KMS-11 (cell line): ENCODE results near the gene SPATA3.

Source experiments
- H2AFZ ChIP-seq: fragments of 200-600 bp; sonication (generic); 2 replicates; pipeline ENCODE4 v1.6.1; 2016; ENCODE audit warnings: antibody characterized with exemption, mixed run types, low read depth
- H3K27ac ChIP-seq: fragments of 200-600 bp; sonication (generic); 2 replicates; pipeline ENCODE4 v1.6.1; 2016; ENCODE audit warnings: mild to moderate bottlenecking, mixed run types
- H3K27me3 ChIP-seq: fragments of 200-600 bp; sonication (generic); 2 replicates; pipeline ENCODE4 v1.6.1; 2017; ENCODE audit warnings: mild to moderate bottlenecking, low read depth, mixed run types, moderate library complexity; ENCODE audit not compliant: insufficient read depth
- H3K36me3 ChIP-seq: fragments of 200-600 bp; sonication (generic); 2 replicates; pipeline ENCODE4 v1.6.1; 2017; ENCODE audit warnings: mild to moderate bottlenecking, mixed run types; ENCODE audit not compliant: insufficient read depth
- H3K4me1 ChIP-seq: fragments of 200-600 bp; sonication (generic); 2 replicates; pipeline ENCODE4 v1.6.1; 2016; ENCODE audit warnings: mild to moderate bottlenecking, low read depth, mixed run types; ENCODE audit not compliant: poor library complexity, severe bottlenecking
- H3K4me2 ChIP-seq: fragments of 200-600 bp; sonication (generic); 2 replicates; pipeline ENCODE4 v1.7.0; 2016; ENCODE audit warnings: mild to moderate bottlenecking, mixed run types
- H3K4me3 ChIP-seq: fragments of 200-600 bp; sonication (generic); IDR thresholded peaks from 2 replicates; pipeline ENCODE4 v1.6.1; 2017; ENCODE audit warnings: low read depth, low read length, mixed read lengths; ENCODE audit not compliant: insufficient read depth
- H3K79me2 ChIP-seq: fragments of 200-600 bp; sonication (generic); 2 replicates; pipeline ENCODE4 v1.6.1; 2016; ENCODE audit warnings: low read depth, mixed run types; ENCODE audit not compliant: insufficient read depth
- H3K9ac ChIP-seq: fragments of 200-600 bp; sonication (generic); 2 replicates; pipeline ENCODE4 v1.6.1; 2016; ENCODE audit warnings: mild to moderate bottlenecking, mixed run types
- H4K20me1 ChIP-seq: fragments of 200-600 bp; sonication (generic); 2 replicates; pipeline ENCODE4 v1.6.1; 2016; ENCODE audit warnings: mild to moderate bottlenecking, mixed run types; ENCODE audit not compliant: insufficient read depth
- CTCF ChIP-seq: fragments of 200-600 bp; sonication (generic); conservative IDR thresholded peaks from 2 replicates; pipeline ENCODE4 v1.6.1; 2017; ENCODE audit warnings: low read depth, mild to moderate bottlenecking, antibody characterized with exemption, low read length, moderate library complexity, mixed read lengths

The SPATA3 gene

GRCh38 chr2:231010201-231010730 is 14.3 kb downstream of the SPATA3 start:
- H3K27ac ChIP-seq: no peak overlapping the region

GRCh38 chr2:231011526-231011925 is 15.6 kb downstream of the SPATA3 start:
- Histone ChIP-seq H3K4me1 (no peaks in the 10 kb centered on the region), H2AFZ (no peak overlapping the region), H4K20me1 (no peaks in the 10 kb centered on the region), H3K36me3 (no peaks in the 10 kb centered on the region), H3K4me3 (no peak overlapping the region), H3K9ac (no peak overlapping the region), H3K27me3 (no peaks in the 10 kb centered on the region; the same call in 1 of the 2 replicates), H3K27ac (no peak overlapping the region), H3K4me2 (no peak overlapping the region), H3K79me2 (no peaks in the 10 kb centered on the region)
- no peak for TF ChIP-seq CTCF

More at GRCh38 chr2:231010201-231010730, 14.3 kb downstream of the SPATA3 start:
- no peak for TF ChIP-seq CTCF
- no peaks in the 10 kb centered on the region for H3K79me2 ChIP-seq
- no peak overlapping the region for H2AFZ ChIP-seq
- H3K36me3 ChIP-seq: no peaks in the 10 kb centered on the region
- H3K4me1 ChIP-seq: no peaks in the 10 kb centered on the region
- no peaks in the 10 kb centered on the region for H4K20me1 ChIP-seq
- no peak overlapping the region for H3K4me3 ChIP-seq
- H3K9ac ChIP-seq: no peak overlapping the region
- no peaks in the 10 kb centered on the region; the same call in 1 of the 2 replicates for H3K27me3 ChIP-seq
- no peak overlapping the region for H3K4me2 ChIP-seq

GRCh38 chr2:231012463-231012862 is 16.5 kb downstream of the SPATA3 start:
- Histone ChIP-seq H3K36me3 (no peaks in the 10 kb centered on the region), H3K27me3 (no peaks in the 10 kb centered on the region; the same call in 1 of the 2 replicates), H3K4me3 (no peak overlapping the region), H3K9ac (no peak overlapping the region), H3K27ac (no peak overlapping the region), H2AFZ (no peak overlapping the region), H3K79me2 (no peaks in the 10 kb centered on the region), H3K4me1 (no peaks in the 10 kb centered on the region), H4K20me1 (no peaks in the 10 kb centered on the region), H3K4me2 (no peak overlapping the region)
- TF ChIP-seq CTCF: no peak

- H3K9ac ChIP-seq: no peak overlapping the region
- H3K4me3 ChIP-seq: no peak overlapping the region
- no peak for TF ChIP-seq CTCF
- no peaks in the 10 kb centered on the region for H3K4me1 ChIP-seq
- H2AFZ ChIP-seq: no peak overlapping the region
- no peak overlapping the region for H3K27ac ChIP-seq
- no peaks in the 10 kb centered on the region for H3K79me2 ChIP-seq
- no peaks in the 10 kb centered on the region; the same call in 1 of the 2 replicates for H3K27me3 ChIP-seq
- no peaks in the 10 kb centered on the region for H3K36me3 ChIP-seq
- no peak overlapping the region for H3K4me2 ChIP-seq
- no peaks in the 10 kb centered on the region for H4K20me1 ChIP-seq
These were observed 17.9 kb downstream of the SPATA3 start for GRCh38 chr2:231013820-231014219.
